ENCODE measurements around the gene ARPC1A.
"Not testable (repeated sequence)": the region's sequence is repeated elsewhere in the genome, so short reads cannot be mapped to it uniquely, and the experiment has no call there.

ARPC1A gene

DNA sequence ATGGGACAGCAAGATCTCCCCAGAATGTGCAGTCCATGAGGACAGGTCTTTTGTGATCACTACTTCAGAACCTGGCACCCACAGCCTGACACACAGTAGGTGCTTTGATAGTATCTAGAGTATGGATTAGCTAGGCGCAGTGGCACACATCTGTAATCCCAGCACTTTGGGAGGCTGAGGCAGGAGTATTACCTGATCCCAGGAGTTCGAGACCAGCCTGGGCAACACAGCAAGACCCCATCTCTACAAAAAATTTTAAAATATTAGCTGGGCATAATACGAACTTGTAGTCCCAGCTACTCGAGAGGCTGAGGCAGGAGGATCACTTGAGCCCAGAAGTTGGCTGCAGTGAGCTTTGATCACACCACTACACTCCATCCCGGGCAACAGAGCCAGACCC, 26.5 kb downstream of the ARPC1A start:
- ATAC-seq (no peak), DNase-seq (no peak)
- no peaks in the 10 kb centered on the region for H3K27me3 Mint-ChIP-seq
- H3K4me3 Mint-ChIP-seq: no peak overlapping the region
- H3K27ac Mint-ChIP-seq: no peak overlapping the region
- H3K4me1 Mint-ChIP-seq: no peaks in the 10 kb centered on the region
- H3K9me3 Mint-ChIP-seq: no peaks in the 10 kb centered on the region

DNA sequence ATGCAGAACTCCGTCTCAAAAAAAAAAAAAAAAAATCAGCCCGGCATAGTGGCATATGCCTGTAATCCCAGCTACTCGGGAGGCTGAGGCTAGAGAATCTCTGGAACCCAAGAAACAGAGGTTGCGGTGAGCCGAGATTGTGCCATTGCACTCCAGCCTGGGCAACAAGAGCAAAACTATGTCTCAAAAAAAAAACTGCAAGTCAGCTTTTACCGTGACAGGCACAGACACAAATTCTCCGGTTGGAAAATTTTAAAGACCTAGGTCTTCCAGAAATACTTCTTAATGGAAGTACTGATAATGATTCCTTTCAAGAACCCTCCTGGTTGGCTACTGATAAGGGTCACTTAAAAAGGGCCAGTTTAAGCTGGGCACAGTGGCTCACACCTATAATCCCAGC, 29.4 kb downstream of the ARPC1A start:
- no peaks in the 10 kb centered on the region for H3K27me3 Mint-ChIP-seq
- DNase-seq (no peak), ATAC-seq (no peak)
- no peak overlapping the region for H3K27ac Mint-ChIP-seq
- no peak overlapping the region for H3K4me3 Mint-ChIP-seq
- H3K4me1 Mint-ChIP-seq: no peaks in the 10 kb centered on the region
- H3K9me3 Mint-ChIP-seq: no peaks in the 10 kb centered on the region

DNA sequence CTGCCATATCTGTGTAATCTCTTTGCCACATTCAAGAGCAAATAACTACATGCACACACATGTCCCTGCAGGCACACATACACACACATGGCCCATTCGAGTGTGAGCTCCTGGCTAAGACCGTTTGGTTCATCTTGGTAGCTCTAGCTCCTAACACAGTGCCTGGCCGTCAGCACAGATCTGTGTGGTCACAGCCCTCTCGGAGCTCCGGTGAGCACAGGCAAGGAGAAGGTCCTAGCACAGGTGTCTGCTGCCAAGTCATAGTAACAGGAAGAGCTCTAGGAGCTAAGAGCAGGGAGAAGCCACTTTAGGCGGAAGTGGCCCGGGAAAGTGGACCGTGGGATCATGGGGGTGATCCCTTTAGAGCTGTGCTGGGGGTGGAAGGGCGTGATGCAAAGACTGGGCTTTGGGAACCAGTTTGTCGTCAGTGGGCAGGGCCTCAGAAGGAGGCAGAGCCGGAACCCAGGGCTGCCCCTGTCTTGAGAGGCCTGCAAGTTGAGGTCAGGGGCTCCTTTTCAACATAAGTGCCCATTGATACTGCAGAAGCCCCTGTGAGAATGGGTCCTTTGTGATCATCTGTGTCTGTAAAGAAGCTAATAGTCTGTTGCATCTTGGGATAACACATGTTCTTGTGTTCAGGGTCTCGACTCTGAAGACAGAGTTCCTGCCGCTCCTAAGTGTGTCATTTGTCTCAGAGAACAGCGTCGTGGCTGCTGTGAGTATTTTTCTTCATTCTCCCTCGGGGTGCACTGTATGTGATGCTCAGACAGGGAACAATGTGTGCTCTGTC, 32.2 kb downstream of the ARPC1A start:
- H3K27ac Mint-ChIP-seq: no peak overlapping the region

DNA sequence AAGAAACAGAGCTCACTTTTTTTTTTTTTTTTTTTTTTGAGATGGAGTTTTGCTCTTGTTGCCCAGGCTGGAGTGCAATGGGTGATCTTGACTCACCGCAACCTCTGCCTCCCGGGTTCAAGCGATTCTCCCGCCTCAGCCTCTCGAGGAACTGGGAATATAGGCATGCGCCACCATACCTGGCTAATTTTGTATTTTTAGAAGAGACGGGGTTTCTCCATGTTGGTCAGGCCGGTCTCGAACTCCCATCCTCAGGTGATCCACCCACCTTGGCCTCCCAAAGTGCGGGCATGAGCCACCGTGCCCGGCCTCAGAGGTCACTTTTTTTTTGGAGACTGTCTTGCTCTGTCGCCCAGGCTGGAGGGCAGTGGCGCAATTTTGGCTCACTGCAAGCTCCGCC, 32.8 kb downstream of the ARPC1A start:
- H3K27me3 Mint-ChIP-seq, H3K9me3 Mint-ChIP-seq, H3K4me1 Mint-ChIP-seq, H3K27ac Mint-ChIP-seq, DNase-seq, H3K4me3 Mint-ChIP-seq, ATAC-seq: not testable (repeated sequence)

More for the DNA sequence above, 32.2 kb downstream of the ARPC1A start:
- DNase-seq: no peak
- Mint-ChIP-seq H3K9me3 (no peaks in the 10 kb centered on the region), H3K27me3 (no peaks in the 10 kb centered on the region), H3K4me3 (no peak overlapping the region), H3K4me1 (no peaks in the 10 kb centered on the region)
- no peak for ATAC-seq

DNA sequence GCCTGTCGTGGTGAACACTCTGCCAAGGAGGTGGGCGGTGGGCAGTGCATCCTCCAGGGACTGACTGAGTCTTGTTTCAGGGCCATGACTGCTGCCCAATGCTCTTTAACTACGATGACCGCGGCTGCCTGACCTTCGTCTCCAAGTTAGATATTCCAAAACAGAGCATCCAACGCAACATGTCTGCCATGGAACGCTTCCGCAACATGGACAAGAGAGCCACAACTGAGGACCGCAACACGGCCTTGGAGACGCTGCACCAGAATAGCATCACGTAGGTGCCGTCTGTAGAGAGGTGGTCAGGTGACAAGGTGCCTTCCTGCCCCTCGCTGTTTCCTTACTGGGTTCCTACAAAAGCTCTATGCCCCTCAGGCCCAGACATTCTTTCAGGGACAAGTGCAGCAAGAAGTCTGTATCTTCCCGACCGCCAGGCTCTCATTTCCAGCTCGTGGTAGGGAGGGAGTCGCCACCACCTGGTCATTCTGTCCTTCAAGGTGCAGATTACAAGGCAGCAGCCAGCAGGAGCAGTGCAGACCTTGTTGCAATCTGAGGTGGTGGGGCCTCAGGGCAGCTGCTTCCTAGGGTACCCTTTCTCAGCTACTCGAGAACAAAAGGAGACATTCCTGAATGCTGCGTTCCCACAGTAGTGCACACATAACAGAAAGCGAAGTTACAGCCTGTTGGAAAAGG, 33.9 kb downstream of the ARPC1A start:
- Mint-ChIP-seq H3K4me1 (no peaks in the 10 kb centered on the region), H3K27me3 (no peaks in the 10 kb centered on the region), H3K4me3 (no peak overlapping the region), H3K9me3 (no peaks in the 10 kb centered on the region), H3K27ac (no peak overlapping the region)
- DNase-seq (no peak), ATAC-seq (no peak)

DNA sequence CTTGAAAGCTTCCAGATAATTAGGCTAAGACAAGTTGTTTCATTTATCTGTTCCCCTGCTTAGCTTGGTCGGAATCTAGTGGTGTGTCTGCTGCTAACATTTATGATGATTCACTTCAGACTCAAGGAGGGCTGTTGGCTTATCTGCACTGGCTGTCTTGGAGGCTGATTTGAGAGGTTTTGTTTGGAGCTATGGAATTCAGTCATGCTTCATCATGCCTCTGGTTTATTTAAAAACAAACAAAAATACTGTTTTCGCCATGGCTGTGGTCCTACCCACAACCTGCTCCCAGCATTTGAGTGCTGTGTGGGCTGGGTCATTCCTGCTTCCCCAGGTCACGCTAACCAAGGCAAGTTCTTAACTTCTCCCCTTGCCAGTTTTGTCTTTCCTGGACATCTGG, 37.1 kb downstream of the ARPC1A start:
- DNase-seq (no peak), ATAC-seq (no peak)
- peaks cover 6% of the 10 kb centered on the region for H3K4me1 Mint-ChIP-seq
- no peak overlapping the region for H3K4me3 Mint-ChIP-seq
- no peaks in the 10 kb centered on the region for H3K9me3 Mint-ChIP-seq
- peak overlapping the region in 1 of 2 donors; percentile 4 for H3K27ac Mint-ChIP-seq
- H3K27me3 Mint-ChIP-seq: no peaks in the 10 kb centered on the region

DNA sequence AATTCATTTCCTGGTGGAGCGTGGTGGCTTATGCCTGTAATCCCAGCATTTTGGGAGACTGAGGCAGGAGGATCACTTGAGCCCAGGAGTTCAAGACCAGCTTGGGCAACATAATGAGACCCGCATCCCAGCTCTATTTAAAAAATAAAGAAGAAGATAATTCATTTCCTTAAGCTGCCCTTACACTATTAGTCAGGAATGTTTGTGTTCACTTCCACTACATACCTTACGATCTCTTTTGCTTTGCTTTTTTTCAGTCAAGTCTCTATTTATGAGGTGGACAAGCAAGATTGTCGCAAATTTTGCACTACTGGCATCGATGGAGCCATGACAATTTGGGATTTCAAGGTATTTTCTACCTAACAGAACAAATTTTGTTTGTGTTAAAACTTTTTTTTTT, 37.6 kb downstream of the ARPC1A start:
- Mint-ChIP-seq H3K27me3 (no peaks in the 10 kb centered on the region), H3K27ac (no peak overlapping the region), H3K9me3 (no peaks in the 10 kb centered on the region), H3K4me3 (no peak overlapping the region), H3K4me1 (peaks cover 6% of the 10 kb centered on the region)
- no peak for DNase-seq
- ATAC-seq: no peak

DNA sequence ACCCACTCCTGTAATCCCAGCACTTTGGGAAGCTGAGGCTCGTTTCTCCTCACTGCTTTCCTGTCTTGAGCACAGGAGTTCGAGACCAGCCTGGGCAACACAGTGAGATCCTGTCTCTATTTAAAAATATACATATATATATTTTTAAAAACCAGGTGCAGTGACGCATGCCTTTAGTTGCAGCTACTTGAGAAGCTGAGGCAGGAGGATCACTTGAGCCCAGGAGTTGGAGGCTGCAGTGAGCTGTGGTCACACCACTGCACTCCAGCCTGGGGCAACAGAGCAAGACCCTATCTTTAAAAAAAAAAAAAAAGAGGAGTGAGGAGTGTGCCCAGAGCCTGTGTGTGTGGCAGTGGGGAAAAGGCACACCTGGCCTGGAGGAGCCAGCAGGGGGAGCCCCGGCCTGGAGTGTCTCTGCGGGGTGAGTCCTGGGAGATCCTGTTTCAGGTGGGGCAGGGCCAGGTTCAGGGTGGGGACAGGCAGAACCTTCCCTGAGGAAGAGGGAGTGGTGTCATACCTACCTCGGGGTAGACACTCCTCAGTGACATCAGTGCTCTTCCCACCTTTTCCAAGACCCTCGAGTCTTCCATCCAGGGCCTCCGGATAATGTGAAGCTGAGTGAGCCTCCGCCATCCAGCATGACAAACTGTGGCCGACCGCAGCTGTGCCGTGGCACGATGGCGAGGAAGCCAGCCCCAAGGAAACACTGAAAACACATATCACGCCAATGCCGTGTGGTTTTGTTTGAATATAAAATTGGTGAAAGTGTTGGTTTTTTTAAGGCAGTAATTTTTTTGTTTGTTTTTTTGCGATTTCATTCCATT, 39.8 kb downstream of the ARPC1A start:
- peak; percentile 81 for ATAC-seq
- H3K27ac Mint-ChIP-seq: peak overlapping the region in 1 of 2 donors; percentile 37
- peak; percentile 33 to 50 for DNase-seq
- H3K4me3 Mint-ChIP-seq: no peak overlapping the region
- no peaks in the 10 kb centered on the region for H3K9me3 Mint-ChIP-seq
- H3K4me1 Mint-ChIP-seq: peaks cover 24% of the 10 kb centered on the region
- H3K27me3 Mint-ChIP-seq: no peaks in the 10 kb centered on the region

DNA sequence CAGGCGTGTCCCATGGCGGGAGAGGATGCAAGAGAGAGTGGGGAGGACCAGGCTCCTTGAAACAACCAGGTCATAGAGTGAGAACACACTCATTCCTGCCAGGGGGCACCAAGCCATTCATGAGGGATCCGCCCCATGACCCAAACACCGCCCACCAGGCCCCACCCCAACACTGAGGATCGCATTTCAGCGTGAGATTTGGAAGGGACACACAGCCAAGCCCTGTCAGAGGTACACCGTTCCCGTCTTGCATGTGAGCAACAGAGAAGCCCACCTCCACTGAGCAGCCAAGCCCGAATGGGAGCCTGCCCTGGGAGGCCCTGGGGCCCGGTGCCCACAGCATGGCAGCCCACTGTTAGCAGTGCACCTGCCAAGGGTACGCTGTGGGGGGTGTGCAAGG, 40.9 kb downstream of the ARPC1A start:
- Mint-ChIP-seq H3K4me3 (no peak overlapping the region), H3K9me3 (no peaks in the 10 kb centered on the region), H3K27me3 (no peaks in the 10 kb centered on the region), H3K27ac (no peak overlapping the region), H3K4me1 (peaks cover 24% of the 10 kb centered on the region)
- DNase-seq (no peak), ATAC-seq (no peak)

DNA sequence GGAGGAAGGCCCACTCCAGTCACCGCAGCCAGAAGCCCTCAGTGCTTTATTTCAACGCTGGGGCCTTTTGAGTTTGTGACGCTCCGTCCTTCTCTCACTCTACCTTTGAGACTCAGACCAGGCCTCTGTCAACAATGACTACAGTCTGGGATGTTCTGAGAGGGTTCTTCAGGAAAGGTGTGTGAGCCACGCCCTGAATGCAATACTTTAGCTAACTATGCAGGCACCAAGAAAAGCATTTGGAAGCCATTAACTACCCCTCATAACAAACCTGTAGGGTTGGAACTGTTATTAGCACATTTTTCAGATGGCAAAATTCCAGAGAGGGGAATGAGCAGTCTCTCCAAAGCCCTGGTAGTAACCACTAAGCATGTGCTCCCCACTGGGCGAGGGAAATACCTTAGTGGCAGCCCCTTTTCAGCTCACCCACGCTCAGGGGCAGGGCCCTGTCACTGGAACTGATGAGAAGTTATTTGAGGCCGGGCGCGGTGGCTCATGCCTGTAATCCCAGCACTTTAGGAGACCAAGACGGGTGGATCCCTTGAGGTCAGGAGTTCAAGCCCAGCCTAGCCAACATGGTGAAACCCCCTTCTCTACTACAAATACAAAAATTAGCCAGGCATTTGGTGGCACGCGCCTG, 43.2 kb downstream of the ARPC1A start:
- no peak overlapping the region for H3K4me3 Mint-ChIP-seq
- no peak for ATAC-seq
- no peak for DNase-seq
- H3K27me3 Mint-ChIP-seq: no peaks in the 10 kb centered on the region
- H3K27ac Mint-ChIP-seq: peak overlapping the region; percentile 9 to 88
- H3K4me1 Mint-ChIP-seq: peaks cover 40% of the 10 kb centered on the region
- no peaks in the 10 kb centered on the region for H3K9me3 Mint-ChIP-seq

DNA sequence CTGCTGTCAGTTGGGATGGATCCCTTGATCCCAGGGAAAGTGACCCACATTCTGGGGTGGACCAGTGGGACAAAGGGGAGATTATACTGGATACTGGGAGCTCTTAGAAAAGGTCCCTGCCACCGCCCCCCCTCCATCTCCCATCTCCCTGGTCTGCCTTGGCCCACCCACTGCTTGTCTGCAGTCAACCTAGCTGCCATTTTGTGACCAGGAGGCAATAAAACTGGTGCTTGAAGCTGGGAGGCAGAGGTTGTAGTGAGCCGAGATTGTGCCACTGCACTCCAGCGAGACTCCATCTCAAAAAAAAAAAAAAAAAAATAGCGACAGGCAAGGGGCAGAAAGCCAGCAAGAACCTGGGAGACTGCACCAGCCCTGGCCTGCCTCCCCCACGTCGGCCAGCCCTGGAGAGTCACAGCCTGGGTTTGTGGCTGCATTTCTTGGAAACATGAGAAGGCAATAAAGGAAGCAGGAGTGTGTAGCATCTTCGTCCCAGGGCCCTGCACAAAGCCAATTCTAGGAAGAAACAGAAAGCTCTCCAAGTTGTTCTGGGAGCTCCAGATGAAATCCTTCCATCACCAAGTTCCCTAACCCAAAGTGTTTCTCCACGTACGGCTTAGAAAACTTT, 44.2 kb downstream of the ARPC1A start:
- Mint-ChIP-seq H3K4me3 (no peak overlapping the region), H3K9me3 (no peaks in the 10 kb centered on the region), H3K4me1 (peaks cover 41% of the 10 kb centered on the region), H3K27me3 (no peaks in the 10 kb centered on the region), H3K27ac (peak overlapping the region in 1 of 2 donors; percentile 27)
- ATAC-seq (no peak), DNase-seq (no peak)

DNA sequence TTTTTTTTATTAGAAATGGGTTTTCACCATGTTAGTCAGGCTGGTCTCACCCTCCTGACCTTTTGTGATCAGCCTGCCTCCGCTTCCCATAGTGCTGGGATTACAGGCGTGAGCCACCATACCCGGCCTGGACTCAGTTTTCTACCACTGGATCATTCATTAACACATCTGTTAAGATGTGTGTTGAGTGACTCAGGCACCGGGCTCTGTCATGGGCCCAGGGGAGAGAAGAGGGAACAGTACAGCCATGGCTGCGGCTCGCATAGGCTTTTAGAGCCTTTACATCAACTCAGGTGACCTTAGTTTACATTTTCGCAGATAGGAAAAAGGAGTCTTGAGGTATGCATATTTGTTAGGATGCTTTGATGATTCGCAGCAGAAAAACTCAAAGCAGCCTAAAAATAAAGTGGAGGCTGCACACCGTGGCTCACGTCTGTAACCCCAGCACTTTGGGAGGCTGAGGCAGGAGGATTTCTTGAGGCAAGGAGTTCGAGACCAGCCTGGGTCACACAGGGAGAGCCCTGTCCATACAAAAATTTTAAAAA, 45.8 kb downstream of the ARPC1A start:
- Mint-ChIP-seq H3K27ac (peak overlapping the region in 1 of 2 donors; percentile 79), H3K27me3 (no peaks in the 10 kb centered on the region), H3K4me3 (no peak overlapping the region), H3K9me3 (no peaks in the 10 kb centered on the region), H3K4me1 (peaks cover 41% of the 10 kb centered on the region)
- DNase-seq (no peak), ATAC-seq (no peak)

DNA sequence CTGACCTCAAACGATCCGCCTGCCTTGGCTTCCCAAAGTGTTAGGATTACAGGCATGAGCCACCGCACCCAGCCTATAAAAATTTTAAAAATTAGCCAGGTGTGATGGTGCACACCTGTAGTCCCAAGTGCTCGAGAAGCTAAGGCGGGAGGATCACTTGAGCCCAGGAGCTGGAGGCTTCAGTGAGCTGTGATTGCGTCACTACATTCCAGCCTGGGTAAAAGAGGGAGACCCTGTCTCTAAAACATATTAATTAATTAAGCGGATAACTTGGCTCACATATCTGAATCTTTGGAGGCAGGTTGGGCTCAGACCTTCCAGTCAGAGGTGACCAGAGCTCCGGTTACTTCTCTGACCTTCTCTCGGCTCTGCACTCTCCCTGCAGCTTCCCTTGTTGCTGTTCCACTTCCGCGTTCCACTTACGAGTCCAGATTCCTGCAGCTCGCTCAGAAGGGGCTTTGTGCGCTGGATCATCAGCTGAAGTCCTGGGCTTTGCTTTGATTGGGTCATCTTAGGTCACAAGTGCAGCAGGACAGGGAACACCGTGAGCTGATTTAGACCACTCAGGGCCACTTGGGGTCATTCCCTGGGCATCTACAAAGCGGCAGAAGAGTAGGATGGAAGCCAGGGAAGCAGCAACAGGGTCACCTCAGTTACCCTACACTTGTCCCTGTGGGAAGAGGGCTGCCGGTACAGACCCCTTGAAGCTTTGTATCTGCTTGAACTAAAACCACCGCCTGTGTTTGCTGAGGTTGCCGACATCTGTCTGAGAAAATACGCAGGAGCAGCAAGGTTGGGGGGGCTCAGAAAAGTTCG, 46.8 kb downstream of the ARPC1A start:
- no peaks in the 10 kb centered on the region for H3K9me3 Mint-ChIP-seq
- peak overlapping the region in 1 of 2 donors; percentile 8 for H3K27ac Mint-ChIP-seq
- peak overlapping the region; percentile 80 to 90 for H3K4me3 Mint-ChIP-seq
- no peaks in the 10 kb centered on the region for H3K27me3 Mint-ChIP-seq
- ATAC-seq (no peak), DNase-seq (no peak)
- H3K4me1 Mint-ChIP-seq: peaks cover 52% of the 10 kb centered on the region
